Fibroblast of gingiva (primary cell): ENCODE data around the gene TMTC1.

ENCODE experiments used
- DNase-seq: peaks from one replicate; pipeline ENCODE4 v3.0.0-alpha.2; 2011; ENCODE audit warnings: low read depth

TMTC1 gene

GRCh38 chr12:29614694-29615325 is 168.9 kb downstream of the TMTC1 start:
- peak; percentile 87 for DNase-seq

DNA sequence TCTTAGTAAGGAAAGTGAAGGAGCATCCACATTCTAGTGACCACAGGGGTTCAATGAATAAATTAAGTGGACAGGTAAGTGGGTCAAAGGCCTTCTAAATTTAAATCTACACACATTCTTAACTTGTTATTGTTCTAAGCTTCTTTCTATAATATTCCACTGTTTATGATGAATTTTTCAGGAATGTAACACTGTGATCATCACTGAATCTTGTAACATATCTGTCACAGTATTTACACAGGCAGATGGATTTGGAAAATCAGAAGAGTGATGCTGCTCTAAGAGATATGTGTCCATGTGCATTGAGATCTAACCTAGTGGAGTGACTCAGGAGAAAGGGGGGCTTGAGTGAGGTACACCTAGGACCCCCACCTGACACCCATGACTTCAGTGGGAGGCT is 170.8 kb downstream of the TMTC1 start:
- DNase-seq, result peak; percentile 14

DNA sequence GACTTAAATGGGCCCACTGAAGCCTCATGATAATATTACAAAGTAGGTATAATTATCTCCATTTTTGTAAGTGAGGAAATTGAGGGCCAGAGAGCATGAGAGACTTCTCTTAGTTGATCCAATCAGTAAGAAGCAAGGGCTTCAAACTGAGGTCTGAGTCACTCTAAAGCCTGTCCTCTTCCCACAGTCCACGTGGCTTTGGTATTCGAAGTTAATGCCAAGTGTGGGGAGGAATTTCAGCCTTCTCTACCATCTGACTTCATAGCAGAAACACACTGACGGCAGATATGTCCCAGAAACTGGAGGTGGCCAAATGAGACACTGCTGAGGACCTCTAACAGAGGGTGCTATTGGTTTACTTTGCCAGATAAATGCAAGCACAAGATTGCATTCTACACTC is 171.8 kb downstream of the TMTC1 start:
- DNase-seq, result peak; percentile 95

DNA sequence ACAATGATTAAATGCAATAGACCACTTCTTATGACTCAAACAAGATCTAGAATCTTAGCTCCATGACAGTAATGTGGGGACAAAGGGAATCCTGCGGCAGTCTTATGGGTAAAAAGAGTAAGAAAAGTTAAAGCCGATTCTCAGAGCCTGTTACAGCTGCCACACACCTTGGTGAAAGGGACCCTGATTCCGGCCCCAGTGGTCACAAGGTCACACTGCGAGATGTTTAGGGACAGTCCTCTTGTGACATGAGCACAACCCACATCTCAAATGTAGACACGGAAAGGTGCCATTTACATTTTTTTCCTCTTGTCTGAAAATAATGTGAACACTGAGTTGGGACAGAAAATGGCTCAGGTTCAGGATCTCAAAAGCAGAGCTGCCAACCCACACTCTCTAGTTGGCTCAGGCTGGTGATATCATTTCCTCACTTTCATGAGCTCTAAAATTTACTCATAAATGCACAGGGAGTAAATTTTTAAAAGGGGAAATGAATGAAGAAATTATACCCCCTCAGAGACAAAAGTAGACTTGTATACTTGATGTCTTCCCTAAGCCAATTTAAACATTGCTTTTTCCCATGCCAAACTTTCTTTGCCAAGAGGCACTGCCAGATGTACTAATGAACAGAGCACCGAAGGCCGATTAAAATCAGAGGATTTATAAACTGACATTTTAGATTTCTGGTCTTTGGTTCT is 173.1 kb downstream of the TMTC1 start:
- DNase-seq, result peak; percentile 89

DNA sequence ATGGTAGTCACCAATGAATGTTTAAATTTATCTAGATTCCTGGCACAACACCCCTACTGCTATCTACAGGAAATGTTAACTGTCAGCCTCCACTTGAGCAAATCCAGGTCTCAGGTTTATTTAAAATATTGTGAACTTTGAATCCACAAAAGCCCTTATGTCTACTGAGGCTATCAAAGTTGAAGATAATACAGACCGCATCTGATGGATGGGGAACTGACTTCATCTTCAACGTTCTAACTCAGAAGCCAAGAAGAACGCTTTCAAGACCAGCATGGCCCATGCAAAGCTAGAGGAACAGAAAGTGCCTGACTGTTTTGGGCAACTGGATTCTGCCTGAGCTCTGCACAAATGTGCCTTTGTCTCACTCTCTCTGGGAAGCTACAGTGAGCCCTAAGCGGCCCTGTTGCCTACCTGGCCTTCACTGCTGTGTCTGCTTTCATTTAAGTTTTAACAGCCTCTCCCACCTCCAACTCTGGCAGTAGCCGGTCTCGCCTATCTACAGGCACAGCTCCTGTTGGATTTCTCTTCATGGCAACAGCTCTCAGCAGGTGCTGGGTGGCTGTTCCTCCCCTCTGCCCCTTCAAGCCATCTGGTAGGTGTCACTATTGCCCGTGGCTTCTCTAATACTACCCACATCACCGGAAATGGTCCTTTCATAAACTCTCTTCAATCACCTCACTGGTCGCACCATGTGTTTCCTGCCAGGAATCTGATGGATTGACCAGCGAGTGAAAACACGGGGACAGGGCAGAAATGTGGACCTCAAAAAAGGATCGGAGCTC is 174.1 kb downstream of the TMTC1 start:
- no peak for DNase-seq

- DNase-seq, result no peak
Measured at GRCh38 chr12:29608581-29608980, 175.2 kb downstream of the TMTC1 start.

- DNase-seq, result peak; percentile 62
Measured at GRCh38 chr12:29599381-29599780, 184.4 kb downstream of the TMTC1 start.

DNA sequence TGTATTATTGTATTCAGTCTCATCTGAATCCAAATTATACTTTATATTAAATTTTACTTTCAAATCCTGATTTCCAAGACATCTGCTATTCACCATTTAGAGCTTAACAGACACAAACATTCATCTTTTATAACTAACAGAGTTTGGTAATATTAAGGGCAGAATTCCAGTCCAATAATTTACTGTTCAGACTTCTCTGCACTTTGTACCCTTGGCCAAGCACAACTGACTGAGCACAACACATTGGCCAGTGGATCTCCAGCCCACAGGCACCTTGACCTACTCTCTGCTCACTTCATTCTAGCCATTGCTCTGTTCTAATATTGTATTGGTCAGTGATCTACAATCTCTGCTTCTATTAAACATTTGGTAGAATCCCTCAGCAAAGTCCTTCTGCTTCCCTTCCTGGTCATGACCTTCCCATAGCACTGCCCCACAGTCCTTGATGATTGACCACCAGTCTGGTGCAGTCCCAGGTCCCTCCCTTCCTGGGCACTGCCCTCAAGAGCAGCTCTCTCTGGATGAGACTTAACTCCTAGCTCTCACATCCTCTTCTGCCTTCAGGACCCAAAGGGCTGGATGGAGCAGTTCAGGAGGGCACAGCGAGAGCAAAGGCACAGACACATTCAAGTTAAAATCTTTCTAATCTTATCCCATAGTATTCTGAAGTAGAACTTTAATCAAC is 188.5 kb downstream of the TMTC1 start:
- no peak for DNase-seq

GRCh38 chr12:29593001-29593400 is 190.7 kb downstream of the TMTC1 start:
- no peak for DNase-seq

GRCh38 chr12:29591140-29592020 is 192.4 kb downstream of the TMTC1 start:
- DNase-seq, result peak; percentile 84

DNA sequence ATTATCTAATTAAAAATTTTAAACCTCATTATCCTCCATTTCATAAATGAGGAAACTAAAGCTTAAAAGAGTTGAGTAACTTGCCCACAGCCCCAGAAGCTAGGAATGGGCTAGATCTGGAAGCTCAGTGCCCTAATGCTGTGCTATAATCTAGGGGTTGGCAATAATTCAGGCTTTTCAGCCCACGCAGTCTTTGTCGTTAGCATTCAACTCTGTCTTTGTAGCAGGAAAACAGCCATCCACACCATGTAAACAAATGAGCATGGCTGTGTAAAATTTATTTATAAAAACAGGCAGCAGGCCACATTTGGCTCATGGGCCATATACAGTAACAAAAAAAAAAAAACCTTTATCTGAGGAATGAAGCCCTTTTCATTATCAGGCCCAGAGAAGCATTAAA is 193.9 kb downstream of the TMTC1 start:
- no peak for DNase-seq

DNA sequence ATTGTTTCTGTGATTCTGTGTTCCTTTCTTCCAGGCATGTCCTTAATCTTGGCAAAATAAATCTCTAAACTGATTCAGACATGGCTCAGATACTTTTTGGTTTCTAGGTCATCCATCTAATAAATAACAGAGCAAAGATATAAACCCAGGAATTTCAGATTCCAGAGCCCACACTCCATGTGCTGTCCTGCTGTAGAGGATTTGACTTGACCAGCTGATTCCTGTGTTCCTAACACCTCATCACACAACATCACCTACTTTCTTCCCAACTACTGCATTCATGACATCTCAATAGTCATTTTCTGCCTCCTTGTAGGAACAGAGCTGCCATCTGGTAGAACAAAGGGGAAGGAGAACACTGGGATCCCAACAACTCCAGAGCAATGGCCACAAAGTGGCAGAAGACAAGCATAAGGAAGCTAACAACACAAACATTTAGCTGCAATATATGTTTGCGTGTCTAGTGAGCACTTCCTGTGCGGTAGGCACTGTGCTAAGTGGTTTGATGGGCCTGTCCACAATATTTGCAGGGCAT is 194.4 kb downstream of the TMTC1 start:
- DNase-seq, result no peak

DNA sequence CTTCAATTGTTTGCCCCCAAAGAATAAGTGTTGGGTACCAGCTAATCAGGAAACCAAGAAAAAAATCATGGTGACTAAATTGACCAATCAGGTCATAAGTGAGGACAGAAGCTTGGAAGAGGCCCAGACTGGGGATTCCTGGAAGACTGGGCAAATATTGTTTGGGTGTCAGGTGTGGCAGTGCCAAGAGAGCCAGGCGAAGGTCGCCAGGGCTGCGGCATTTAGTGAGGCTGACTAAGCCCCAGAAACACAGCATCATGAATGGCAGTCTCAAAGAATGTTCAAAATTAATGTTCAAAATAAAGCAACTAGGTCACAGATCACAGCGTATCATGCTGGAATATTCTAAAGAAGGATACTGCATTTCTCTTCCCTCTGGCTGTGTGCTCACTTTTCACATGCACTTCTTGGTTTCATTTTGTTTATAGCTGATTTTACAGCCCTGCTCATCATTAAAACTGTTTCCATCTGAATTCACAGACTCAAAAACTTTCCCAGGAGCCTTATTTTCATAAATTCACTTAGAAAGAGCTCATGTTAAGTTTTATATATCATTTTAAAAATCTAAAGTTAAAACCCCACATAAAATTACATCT is 201.0 kb downstream of the TMTC1 start:
- peak; percentile 49 for DNase-seq

DNA sequence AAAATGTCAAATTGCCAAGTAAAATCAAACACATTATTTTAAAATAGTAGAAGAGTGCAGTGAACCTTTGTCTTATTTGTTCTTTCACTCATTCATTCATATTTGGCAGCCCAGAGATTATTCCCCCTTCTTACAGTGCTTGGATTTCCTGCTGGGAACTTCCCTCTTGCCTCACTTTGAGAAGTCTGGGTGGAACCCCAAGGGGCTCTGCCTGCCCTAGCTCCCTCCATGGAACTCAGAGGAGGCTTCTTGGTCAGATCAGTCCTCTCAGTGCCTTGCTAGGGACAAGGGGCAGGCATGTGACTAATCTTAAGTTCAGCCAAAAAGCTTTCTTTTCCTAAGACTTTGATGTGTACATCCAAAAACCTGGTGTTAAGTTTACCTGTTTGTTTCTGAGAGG is 201.6 kb downstream of the TMTC1 start:
- DNase-seq, result peak; percentile 20

- peak; percentile 62 for DNase-seq
Measured at GRCh38 chr12:29581631-29582030, 202.1 kb downstream of the TMTC1 start.

DNA sequence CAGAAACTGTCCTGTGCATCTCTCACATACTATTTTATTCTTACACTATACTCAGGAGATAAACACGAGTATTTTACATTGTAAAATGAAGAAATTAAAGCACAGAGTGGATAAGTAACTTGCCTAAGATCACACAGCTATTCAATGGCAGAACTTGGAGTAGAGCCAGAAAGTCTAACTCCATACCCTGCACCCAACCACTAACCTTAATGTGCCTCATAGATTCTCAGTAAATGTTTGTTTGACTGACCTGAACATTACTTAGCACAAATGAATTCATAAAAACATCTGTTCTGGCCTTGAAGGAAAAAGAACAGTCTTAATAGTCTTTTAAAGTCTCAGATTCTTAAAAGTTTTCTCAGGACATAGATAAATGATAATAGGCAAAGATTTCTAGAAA is 202.8 kb downstream of the TMTC1 start:
- no peak for DNase-seq

DNA sequence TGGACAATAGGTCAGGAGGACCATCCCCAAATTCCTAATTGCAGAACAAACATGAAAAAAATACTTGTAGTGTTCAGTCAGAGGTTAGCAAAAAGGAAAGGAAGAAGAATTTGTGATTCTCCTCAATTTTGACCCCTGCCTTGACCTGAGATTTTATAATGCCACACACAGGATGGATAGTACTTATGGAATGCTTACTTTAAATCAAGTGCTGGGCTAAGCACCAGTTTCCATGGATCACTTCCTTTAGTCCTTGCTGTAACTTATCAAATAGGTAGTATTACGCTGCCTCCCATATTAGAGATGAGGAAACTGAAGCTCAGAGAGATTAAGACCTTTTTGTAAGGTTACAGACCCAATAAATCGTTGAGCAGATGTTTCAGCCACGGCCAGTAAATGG is 205.0 kb downstream of the TMTC1 start:
- DNase-seq, result peak; percentile 21

- DNase-seq, result peak; percentile 62
Measured at GRCh38 chr12:29578070-29578469, 205.7 kb downstream of the TMTC1 start.

DNA sequence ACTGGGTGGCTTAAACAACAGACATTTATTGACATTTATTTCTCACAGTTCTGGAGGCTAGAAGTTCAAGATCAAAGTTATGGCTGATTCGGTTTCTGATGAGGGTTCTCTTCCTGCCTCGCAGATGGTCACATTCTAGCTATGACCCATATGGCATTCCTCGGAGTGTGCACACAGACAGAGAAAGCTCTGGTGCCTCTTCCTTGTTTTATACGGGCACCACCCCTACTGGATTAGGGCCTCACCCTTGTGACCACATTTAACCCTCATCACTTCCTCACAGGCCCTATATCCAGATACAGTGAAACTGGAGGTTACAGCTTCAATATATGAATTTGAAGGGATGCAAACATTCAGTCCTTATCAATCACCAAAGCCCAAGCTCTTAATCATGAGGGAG is 209.2 kb downstream of the TMTC1 start:
- DNase-seq, result no peak

DNA sequence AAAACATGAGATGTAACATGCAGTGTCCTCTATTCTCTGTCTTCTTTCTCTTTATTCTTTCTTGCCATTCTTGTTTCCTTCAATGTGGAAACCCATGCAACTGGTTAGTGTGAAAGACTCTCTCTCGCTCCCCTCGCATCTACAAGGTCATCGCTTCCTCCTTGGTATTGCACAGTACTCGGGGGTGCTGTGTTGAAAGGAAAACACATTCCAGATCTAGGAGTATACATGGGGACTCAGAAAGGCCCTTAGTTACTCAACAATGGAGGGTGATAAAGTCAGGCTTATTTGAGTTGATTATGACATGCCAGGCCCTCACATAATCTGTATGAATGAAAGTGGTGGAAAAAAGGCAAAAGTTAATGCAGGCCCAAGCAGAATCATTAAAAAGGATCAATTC is 210.8 kb downstream of the TMTC1 start:
- DNase-seq, result no peak

DNA sequence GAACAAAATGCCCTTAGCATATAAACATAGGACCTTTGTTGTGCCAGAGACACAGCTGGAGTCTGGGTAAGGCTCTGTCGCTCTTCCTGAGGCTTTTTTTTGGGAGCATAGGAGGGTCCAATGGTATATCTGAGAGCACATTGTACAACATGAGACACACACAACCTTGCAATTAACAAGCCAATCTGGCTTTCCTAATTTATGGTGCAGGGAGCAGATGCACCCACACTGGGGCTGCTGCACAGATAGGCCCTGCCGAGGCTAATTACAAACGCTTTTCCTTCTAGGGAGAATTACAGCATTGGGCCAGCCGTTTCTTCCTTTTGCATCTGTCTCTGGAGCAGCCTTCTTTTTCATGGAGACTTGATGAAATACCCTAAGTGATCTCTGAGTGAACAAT is 211.3 kb downstream of the TMTC1 start:
- DNase-seq, result no peak
